ENCODE measurements around the gene FZD10.

Gene FZD10

GRCh38 chr12:130132831-130133511 lies 29.3 kb upstream of the FZD10 start:
- no peak for DNase-seq

GRCh38 chr12:130133851-130134562 lies 28.3 kb upstream of the FZD10 start:
- no peak for DNase-seq

GRCh38 chr12:130134563-130134915 lies 27.7 kb upstream of the FZD10 start:
- DNase-seq, result no peak

- DNase-seq, result no peak
Measured at GRCh38 chr12:130136509-130137039, 25.7 kb upstream of the FZD10 start.

- no peak for DNase-seq
Measured at GRCh38 chr12:130137040-130138018, 24.9 kb upstream of the FZD10 start.

- no peak for DNase-seq
Measured at GRCh38 chr12:130138478-130138877, 23.8 kb upstream of the FZD10 start.

- DNase-seq, result no peak
Measured at GRCh38 chr12:130139567-130140421, 22.5 kb upstream of the FZD10 start.

GRCh38 chr12:130141105-130141504 lies 21.2 kb upstream of the FZD10 start:
- DNase-seq, result no peak

GRCh38 chr12:130141901-130142683 lies 20.2 kb upstream of the FZD10 start:
- no peak for DNase-seq

- no peak for DNase-seq
Measured at GRCh38 chr12:130142736-130143135, 19.5 kb upstream of the FZD10 start.

GRCh38 chr12:130143136-130143535 lies 19.1 kb upstream of the FZD10 start:
- DNase-seq, result no peak

- DNase-seq, result no peak
Measured at GRCh38 chr12:130144256-130144655, 18.0 kb upstream of the FZD10 start.

- DNase-seq, result no peak
Measured at GRCh38 chr12:130145731-130146130, 16.5 kb upstream of the FZD10 start.

- no peak for DNase-seq
Measured at GRCh38 chr12:130146176-130146931, 15.9 kb upstream of the FZD10 start.

GRCh38 chr12:130147875-130148596 lies 14.2 kb upstream of the FZD10 start:
- DNase-seq, result no peak

GRCh38 chr12:130151846-130152245 lies 10.4 kb upstream of the FZD10 start:
- no peak for DNase-seq

- no peak for DNase-seq
Measured at GRCh38 chr12:130152386-130152785, 9.9 kb upstream of the FZD10 start.

- no peak for DNase-seq
Measured at GRCh38 chr12:130153803-130154202, 8.5 kb upstream of the FZD10 start.

- no peak for DNase-seq
Measured at GRCh38 chr12:130154276-130155070, 7.8 kb upstream of the FZD10 start.

Measured in stimulated activated naive CD4-positive, alpha-beta T cell (primary cell).